GM06990 (cell line): ENCODE data around the gene CCDC126.

Experiments used
- DNase-seq: peaks from one replicate; pipeline ENCODE4 v3.0.0-alpha.2; 2011; ENCODE audit not compliant: insufficient read length; ENCODE audit errors: extremely low read depth
- H3K27me3 ChIP-seq: replicated peaks from 2 replicates; pipeline ENCODE4 v1.6.0; 2011; ENCODE audit warnings: low read length; ENCODE audit not compliant: control insufficient read depth, insufficient read depth
- H3K36me3 ChIP-seq: 2 replicates; pipeline ENCODE4 v1.5.1; 2011; ENCODE audit warnings: low read length; ENCODE audit not compliant: control insufficient read depth, insufficient read depth
- H3K4me3 ChIP-seq: replicated peaks from 2 replicates; pipeline ENCODE4 v1.5.1; 2011; ENCODE audit warnings: low read depth, mild to moderate bottlenecking, control low read depth, low read length
- TF ChIP-seq, protein P1 (sequence below): IDR thresholded peaks from 2 replicates; pipeline ENCODE4 v1.5.1; 2011; ENCODE audit warnings: low read length, control low read depth, mild to moderate bottlenecking, inconsistent platforms; ENCODE audit not compliant: insufficient read depth, poor library complexity, severe bottlenecking

Gene CCDC126

DNA sequence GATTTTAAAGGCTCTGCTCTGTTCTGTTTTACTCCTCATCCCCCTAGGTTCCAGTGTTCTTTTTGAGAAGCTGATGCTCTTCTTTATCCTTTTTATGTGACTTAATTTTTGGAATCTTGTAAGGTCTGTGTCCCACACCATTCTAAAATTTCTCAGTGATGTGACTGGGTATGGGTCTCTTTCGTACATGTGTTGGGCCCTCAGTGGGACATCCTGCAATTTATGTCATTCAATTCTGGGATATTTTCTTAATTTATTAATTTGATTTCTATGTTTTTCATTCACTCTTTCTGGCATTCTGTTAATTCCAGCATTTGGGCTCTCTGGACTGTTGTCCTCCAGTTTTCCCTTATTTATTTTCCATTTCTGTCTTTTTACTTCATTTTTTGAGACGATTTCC, 19.4 kb downstream of the CCDC126 start:
- no peak for DNase-seq
- TF ChIP-seq, protein P1, sequence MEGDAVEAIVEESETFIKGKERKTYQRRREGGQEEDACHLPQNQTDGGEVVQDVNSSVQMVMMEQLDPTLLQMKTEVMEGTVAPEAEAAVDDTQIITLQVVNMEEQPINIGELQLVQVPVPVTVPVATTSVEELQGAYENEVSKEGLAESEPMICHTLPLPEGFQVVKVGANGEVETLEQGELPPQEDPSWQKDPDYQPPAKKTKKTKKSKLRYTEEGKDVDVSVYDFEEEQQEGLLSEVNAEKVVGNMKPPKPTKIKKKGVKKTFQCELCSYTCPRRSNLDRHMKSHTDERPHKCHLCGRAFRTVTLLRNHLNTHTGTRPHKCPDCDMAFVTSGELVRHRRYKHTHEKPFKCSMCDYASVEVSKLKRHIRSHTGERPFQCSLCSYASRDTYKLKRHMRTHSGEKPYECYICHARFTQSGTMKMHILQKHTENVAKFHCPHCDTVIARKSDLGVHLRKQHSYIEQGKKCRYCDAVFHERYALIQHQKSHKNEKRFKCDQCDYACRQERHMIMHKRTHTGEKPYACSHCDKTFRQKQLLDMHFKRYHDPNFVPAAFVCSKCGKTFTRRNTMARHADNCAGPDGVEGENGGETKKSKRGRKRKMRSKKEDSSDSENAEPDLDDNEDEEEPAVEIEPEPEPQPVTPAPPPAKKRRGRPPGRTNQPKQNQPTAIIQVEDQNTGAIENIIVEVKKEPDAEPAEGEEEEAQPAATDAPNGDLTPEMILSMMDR = no peak
- Histone ChIP-seq H3K36me3 (no peaks in the 10 kb centered on the region; the same call in 1 of the 2 replicates), H3K27me3 (no peaks in the 10 kb centered on the region), H3K4me3 (no peak overlapping the region)

DNA sequence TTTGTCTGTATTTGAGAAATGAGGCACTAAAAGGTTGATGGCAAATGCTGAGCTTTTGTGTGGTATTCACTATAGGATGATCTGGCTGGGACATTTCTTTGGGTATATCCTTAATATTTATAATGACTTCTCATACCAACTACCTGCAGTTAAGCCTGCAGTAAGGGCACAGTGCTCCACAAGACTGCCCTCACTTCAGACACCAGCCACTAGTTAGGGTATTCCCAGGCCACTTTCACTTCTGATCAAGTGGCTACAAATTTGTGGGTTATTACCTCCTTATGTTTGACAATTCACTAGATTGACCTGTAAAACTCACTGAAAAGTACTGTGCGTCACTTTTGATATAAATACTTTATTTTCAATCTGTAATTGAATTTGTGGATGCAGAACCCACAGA, 20.3 kb downstream of the CCDC126 start:
- H3K27me3 ChIP-seq = no peaks in the 10 kb centered on the region
- H3K36me3 ChIP-seq = no peaks in the 10 kb centered on the region
- H3K4me3 ChIP-seq = no peak overlapping the region
- no peak for DNase-seq
- TF ChIP-seq, protein P1 = no peak

DNA sequence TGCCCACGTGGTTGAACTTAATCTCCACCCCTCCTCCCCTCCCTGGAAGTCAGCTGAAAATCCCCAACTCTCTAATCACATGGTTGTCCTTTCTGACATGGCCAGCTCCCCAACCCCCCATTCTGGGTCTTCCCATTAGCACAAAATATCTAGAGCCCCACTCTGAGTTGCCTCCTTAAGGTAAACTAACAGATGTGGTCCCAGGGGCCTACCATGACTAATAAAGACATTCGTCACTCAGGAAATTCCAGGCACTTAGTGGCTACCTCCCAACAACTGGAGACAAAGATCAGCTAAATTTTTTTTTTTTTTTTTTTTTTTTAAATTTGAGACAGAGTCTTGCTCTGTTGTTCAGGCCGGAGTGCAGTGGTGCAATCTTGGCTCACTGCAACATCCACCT, 21.1 kb downstream of the CCDC126 start:
- H3K36me3 ChIP-seq = peaks cover 1% of the 10 kb centered on the region
- DNase-seq = no peak
- TF ChIP-seq, protein P1 = no peak
- no peaks in the 10 kb centered on the region for H3K27me3 ChIP-seq
- no peak overlapping the region for H3K4me3 ChIP-seq

DNA sequence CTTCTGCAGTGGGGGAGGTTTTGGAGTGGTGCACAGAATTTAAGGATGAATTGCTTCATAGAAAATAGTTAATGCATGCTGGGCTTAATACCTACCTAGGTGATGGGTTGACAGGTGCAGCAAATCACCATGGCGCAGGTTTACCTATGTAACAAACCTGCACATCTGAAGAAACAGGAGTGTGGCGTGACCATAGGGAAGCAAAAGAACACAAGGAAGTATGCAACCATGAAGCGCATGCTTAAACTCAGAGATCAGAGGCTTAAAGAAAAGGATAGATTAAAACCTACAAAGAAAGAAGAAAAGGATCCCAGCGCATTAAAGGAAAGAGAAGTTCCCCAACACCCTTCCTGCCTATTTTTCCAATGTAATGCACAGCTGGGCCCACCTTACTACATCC, 22.0 kb downstream of the CCDC126 start:
- H3K4me3 ChIP-seq = no peak overlapping the region
- TF ChIP-seq, protein P1 = no peak
- no peak for DNase-seq
- H3K36me3 ChIP-seq = peaks cover 2% of the 10 kb centered on the region
- H3K27me3 ChIP-seq = no peaks in the 10 kb centered on the region

DNA sequence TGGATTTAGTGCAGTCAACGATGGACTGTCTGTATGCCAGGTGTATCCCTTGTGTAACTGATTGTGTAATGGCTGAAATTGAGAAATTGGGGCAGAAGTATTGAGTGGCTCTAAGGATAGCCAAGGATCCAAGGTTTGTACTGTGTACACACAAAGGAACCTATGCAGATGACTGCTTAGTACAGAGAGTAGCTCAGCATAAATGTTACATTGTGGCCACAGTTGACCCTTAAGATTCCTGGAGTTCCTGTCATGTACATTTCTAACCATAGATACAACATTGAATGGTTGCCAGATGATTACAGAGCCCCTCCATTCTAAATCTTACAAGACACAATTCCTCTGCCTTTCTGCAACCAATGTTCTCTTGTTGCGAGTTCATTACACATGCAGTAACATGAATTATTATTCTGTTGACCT, 25.3 kb downstream of the CCDC126 start:
- no peak for DNase-seq
- peaks cover 2% of the 10 kb centered on the region for H3K36me3 ChIP-seq
- no peak overlapping the region for H3K4me3 ChIP-seq
- H3K27me3 ChIP-seq = no peaks in the 10 kb centered on the region
- TF ChIP-seq, protein P1 = no peak

DNA sequence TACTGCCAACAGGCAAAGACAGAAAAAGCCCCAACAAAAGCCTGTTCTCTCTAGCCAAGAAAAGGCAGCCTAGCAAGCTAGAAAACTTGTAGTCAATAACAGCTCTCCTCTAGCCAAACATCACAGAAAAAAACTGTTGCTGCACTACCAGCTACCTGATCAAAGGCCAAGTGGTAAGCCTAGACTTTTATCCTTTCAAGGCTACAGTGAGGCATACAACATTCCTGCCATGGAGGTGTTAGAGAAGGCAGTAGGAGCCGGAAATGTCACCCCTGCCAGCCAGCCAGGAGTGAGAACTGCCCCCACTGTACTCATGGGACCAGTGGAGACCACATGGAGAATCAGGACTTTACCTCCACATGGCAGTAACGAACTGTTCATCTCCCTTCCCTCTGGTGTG, 31.2 kb downstream of the CCDC126 start:
- Histone ChIP-seq H3K4me3 (no peak overlapping the region), H3K27me3 (no peaks in the 10 kb centered on the region), H3K36me3 (peaks cover 2% of the 10 kb centered on the region; the same call in 1 of the 2 replicates)
- TF ChIP-seq, protein P1 = no peak
- DNase-seq = no peak
